GM18507 (cell line): ENCODE results near the gene COL25A1.

Experiments used
- DNase-seq: peaks from one replicate; pipeline ENCODE4 v3.0.0; 2011; ENCODE audit warnings: low read depth; ENCODE audit not compliant: insufficient read length; ENCODE audit errors: extremely low spot score
- FAIRE-seq: peaks from 2 replicates; lab custom pipeline; 2011; peaks lifted over from hg19 to GRCh38; lab: Jason Lieb, UNC

COL25A1 gene

GRCh38 chr4:108867476-108867875 is 435.0 kb downstream of the COL25A1 start:
- FAIRE-seq (no peak), DNase-seq (no peak)

GRCh38 chr4:108861334-108861733 is 441.1 kb downstream of the COL25A1 start:
- no peak for DNase-seq
- no peak for FAIRE-seq

DNA sequence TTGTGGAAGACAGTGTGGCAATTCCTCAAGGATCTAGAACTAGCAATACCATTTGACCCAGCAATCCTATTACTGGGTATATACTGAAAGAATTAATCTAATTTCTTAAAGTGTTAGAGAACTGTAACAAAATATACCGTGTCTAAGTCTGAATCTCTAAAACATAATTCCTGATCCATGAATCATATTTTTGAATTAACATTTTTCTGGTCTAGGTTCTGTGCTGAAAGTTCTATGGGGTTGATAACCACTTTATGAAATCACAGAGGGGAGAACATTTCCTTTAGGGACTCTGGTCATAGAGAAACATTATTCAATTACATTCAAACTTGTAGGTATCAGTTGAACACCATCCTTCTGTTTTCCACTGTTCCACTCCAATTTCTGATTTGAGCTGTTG is 447.7 kb downstream of the COL25A1 start:
- DNase-seq: no peak
- no peak for FAIRE-seq

DNA sequence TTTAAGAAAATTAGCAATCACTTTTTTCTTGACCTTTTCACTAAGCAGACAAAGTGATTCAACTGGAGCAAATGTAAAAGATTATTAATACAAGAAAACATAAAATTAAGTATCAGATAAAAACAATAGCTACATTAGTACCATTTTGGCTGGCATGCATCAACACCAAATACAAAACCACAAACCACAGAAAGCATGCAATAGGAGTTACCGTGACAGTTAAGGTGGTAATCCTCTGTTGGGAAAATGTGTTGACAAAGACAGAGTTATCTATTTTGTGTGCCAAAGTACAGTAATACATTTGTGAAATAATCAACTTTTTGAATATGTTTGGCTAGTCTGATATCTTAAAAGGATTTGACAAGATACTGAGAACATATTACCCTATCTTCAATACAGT is 449.8 kb downstream of the COL25A1 start:
- FAIRE-seq (no peak), DNase-seq (no peak)

GRCh38 chr4:108851366-108851765 is 451.1 kb downstream of the COL25A1 start:
- FAIRE-seq: no peak
- no peak for DNase-seq

- DNase-seq (no peak), FAIRE-seq (no peak)
Observed at GRCh38 chr4:108850219-108850649, 452.2 kb downstream of the COL25A1 start.

DNA sequence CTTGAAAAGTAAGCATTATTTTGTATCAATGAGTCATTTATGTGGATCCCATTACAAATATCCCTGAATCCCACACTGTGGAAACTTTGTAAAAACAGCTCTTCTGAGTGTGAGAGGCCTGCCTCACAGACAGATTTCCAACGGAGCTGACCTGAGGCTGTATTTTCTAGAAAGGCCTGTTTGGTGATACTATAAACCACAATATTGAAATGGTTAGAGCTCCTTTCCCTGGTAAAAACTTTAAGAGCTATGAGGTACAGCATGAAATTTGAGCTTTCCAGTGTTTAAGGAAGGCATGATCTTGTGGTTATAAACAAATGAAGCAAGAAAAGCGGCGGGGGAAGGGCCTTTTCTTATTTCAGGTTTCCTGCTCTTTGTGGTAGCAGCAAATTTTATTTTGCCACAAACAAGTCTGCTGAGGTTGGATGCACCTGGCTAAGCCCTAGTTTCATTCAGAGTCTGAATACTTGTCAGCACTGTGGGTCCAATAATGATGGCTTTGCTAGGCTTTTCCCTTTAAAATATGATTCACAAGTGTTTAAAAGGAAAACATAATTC is 452.8 kb downstream of the COL25A1 start:
- DNase-seq (peak; percentile 2), FAIRE-seq (peak; percentile 52)

DNA sequence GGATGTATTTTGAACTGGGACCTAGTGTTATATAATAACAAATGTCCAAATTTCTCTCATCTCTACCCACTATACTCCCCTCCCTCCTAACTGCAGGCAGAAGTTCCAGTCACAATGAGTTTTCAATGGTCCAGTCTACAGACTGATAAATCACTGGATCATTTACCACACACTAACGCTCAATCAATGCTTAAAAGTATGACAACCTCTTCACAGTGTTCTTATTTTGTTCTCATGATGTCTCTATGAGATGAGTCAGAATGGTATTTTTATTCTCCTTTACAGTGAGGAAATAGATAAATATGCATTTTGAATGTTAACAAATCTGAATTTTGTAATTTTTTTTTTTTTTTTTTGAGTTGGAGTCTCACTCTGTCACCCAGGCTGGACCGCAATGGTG is 455.9 kb downstream of the COL25A1 start:
- no peak for FAIRE-seq

GRCh38 chr4:108840426-108840975 is 462.0 kb downstream of the COL25A1 start:
- DNase-seq (no peak), FAIRE-seq (no peak)

More for the DNA sequence above, 455.9 kb downstream of the COL25A1 start:
- no peak for DNase-seq

- no peak for FAIRE-seq
- DNase-seq: no peak
Observed at GRCh38 chr4:108839333-108839732, 463.1 kb downstream of the COL25A1 start.

DNA sequence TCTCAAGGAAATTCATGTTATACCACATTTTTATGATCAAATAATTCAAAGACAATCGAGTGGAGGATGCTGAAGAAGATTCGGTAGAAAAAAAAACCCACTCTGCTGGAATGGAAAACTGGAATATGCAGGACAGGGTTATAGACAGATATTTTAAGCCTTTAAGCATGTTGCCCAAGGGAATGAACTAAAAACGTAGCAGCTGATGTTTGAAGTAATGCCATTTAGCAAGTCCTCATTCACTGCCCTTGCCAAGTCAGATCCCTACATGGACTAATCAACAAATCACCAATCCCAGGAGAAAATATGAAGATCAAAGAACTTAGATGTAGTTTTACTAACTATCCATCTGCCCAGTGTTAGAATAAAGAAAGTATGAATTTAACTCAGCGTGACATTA is 464.0 kb downstream of the COL25A1 start:
- no peak for FAIRE-seq
- no peak for DNase-seq

DNA sequence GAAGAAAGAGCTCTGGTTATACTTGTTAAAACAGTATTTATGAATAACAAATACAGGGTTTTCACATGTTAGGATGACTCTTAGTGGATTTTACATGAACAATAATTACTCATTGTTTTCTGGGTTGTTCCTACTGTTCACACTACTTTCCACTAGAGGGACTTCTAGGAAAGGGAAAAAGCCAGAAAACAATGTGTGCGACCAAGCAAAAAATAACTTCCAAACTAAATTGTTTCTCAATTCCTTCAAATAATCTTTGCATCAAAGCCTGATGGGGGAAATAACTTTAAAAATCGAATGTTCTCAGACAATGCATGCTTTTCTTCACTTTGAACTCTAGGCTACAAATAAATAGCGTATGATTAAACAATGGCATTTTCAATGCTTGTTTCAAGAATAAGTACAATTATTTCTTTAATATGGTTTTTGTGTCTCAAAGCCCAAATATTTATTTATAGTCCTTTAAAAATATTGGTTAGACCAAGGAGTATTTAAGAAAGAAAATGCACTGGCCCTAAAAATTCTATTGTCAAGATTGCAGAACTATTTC is 467.5 kb downstream of the COL25A1 start:
- DNase-seq (no peak), FAIRE-seq (peak; percentile 26)

- DNase-seq (no peak), FAIRE-seq (no peak)
Observed at GRCh38 chr4:108834166-108834834, 468.2 kb downstream of the COL25A1 start.

DNA sequence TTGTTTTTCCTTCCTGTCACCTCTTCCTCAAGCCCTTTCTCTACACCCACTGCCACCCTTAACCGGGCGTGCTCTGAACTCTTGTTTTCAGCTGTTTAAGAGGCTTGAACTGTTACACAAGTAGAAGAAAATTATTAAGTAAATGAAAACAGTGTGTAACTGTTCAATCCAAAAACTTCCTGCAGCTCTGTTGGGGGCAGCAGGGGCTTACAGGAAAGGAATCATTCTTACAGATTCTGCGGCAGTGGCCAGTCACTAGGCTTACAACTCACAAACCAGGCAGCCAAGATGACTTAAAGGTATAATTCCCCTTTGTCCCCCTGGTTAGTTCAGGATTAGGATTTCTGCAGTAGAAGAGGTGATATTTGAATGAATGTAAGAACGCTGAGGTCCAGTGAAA is 469.4 kb downstream of the COL25A1 start:
- DNase-seq (no peak), FAIRE-seq (no peak)

GRCh38 chr4:108831886-108832285 is 470.6 kb downstream of the COL25A1 start:
- DNase-seq (no peak), FAIRE-seq (no peak)

DNA sequence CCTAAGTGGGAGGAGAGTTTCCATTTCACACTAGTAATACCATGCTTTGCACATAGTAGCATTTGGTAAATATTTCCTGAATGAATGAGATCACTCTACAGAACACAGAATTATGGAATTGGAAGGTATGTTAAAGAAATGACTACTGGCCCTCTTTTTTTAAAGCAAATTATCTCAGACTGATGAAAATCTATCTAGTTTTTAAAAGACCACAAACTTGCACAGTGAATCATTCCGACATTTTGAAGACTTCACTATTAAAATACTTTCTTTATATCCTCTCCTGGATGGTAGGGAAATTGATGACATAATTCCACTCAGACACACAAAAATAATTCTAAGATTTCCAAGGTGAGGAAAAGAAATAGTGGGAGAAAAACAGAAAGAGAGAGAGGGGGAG is 471.2 kb downstream of the COL25A1 start:
- no peak for FAIRE-seq
- DNase-seq: no peak

GRCh38 chr4:108830509-108831244 is 471.8 kb downstream of the COL25A1 start:
- DNase-seq: no peak
- FAIRE-seq: no peak

GRCh38 chr4:108829966-108830492 is 472.4 kb downstream of the COL25A1 start:
- DNase-seq (no peak), FAIRE-seq (no peak)

DNA sequence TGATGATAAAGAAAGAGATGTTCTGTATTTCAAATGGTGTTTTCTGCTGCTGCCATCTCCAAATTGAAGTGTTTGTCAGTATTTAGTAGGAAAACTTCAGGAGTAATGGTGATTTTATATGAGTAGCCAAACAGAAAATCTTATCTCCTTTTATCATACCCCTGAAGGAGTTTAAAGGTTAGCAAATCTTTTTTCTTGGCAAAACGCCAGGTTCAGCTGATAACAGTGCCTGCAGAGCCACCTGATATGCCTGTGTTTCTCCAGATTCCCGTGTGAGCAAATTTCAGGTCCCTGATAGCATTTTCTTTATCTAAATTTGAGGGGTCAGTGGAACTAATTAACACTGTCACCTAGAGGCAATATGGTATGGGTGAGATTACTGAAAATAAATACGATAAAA is 473.8 kb downstream of the COL25A1 start:
- DNase-seq: no peak
- FAIRE-seq: no peak

DNA sequence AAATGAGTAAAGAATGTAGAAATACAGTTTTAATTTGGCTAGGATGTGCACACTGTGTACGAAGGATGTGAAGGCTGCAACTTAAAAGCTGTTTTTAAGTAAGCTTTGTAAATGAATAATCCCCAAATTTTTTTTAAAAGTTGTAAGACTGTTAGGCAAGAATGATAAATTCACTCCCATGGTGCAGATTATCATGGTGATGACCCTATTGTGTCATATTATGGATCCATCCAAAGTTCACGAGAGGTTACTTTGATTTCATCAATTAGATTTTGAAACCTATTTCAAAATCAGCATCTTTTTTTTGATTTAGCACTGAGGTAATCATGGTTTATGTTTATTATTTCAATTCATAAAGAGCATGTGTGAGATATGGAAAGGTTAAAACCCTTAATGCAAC is 476.7 kb downstream of the COL25A1 start:
- FAIRE-seq (no peak), DNase-seq (no peak)
